ENCODE data around the gene PRAF2. TPM values are rescaled to one million over a fixed set of nuclear protein-coding genes. Genes with fewer than 3 reads are reported as not detected.

Gene PRAF2
- total and polyA plus RNA-seq, 4 experiments from 2014 or later: 25.4 to 60.1 (median 29.1) TPM

GRCh38 chrX:49101629-49101984 is 27.8 kb upstream of the PRAF2 start:
- intact Hi-C loops (cut with micrococcal nuclease): loop anchor here (2.0 kb wide), 2 partner anchors 21 to 27 kb away; partner anchors contain the start of genes GPKOW and PRAF2
- Mint-ChIP-seq H3K9me3 (no peaks in the 10 kb centered on the region), H3K36me3 (peaks cover 0 to 2% of the 10 kb centered on the region in 2 donors), H3K4me3 (peak overlapping the region; percentile 51 to 92 (median 90)), H3K27ac (peak overlapping the region in 6 of 7 donors; percentile 22 to 96 (median 78)), H3K27me3 (no peaks in the 10 kb centered on the region), H3K4me1 (peaks cover 0 to 9% (median 5%) of the 10 kb centered on the region in 4 donors)
- Histone ChIP-seq H3K27ac (ENCODE audit: low read depth, low read length) (peak overlapping the region; percentile 76), H3K9me3 (ENCODE audit: control insufficient read depth in 1 of 2, low read length in 2 of 2) (no peaks in the 10 kb centered on the region), H3K4me1 (ENCODE audit: insufficient read depth, low read length) (peaks cover 6% of the 10 kb centered on the region), H3K27me3 (ENCODE audit: insufficient read depth, low read length) (no peaks in the 10 kb centered on the region), H3K4me3 (ENCODE audit: low read length in 2 of 2) (peak overlapping the region in 1 of 2 donors; percentile 71), H3K36me3 (ENCODE audit: insufficient read depth, low read length) (no peaks in the 10 kb centered on the region)
- DNase-seq: no peak
- ChIA-PET CTCF (ENCODE audit: partially characterized antibody) (no interaction called here), POLR2A (ENCODE audit: partially characterized antibody) (interaction anchor here (0.7 to 1.8 kb wide), 6 partner anchors 9 to 143 kb away, joined by 3 to 16 read pairs (median 4); partner anchors contain the start of genes GRIPAP1 and WDR45)

- intact Hi-C loops (cut with micrococcal nuclease): loop anchor here (2.0 kb wide), 2 partner anchors 22 to 26 kb away; partner anchors contain the start of genes GPKOW and PRAF2
- Histone ChIP-seq H3K9me3 (ENCODE audit: control insufficient read depth in 1 of 2, low read length in 2 of 2) (no peaks in the 10 kb centered on the region), H3K36me3 (ENCODE audit: insufficient read depth, low read length) (no peaks in the 10 kb centered on the region), H3K4me3 (ENCODE audit: low read length in 2 of 2) (peak overlapping the region; percentile 22 to 71), H3K27me3 (ENCODE audit: insufficient read depth, low read length) (no peaks in the 10 kb centered on the region), H3K27ac (ENCODE audit: low read depth, low read length) (peak overlapping the region; percentile 76), H3K4me1 (ENCODE audit: insufficient read depth, low read length) (peaks cover 6% of the 10 kb centered on the region)
- CTCF ChIA-PET (ENCODE audit: partially characterized antibody): no interaction called here
- POLR2A ChIA-PET (ENCODE audit: partially characterized antibody): interaction anchor here (0.7 to 1.8 kb wide), 6 partner anchors 10 to 143 kb away, joined by 3 to 16 read pairs (median 4); partner anchors contain the start of genes GRIPAP1 and WDR45
- Mint-ChIP-seq H3K4me1 (peaks cover 0 to 9% (median 4%) of the 10 kb centered on the region in 4 donors), H3K27me3 (no peaks in the 10 kb centered on the region), H3K9me3 (no peaks in the 10 kb centered on the region), H3K36me3 (peaks cover 0 to 2% of the 10 kb centered on the region in 2 donors), H3K27ac (peak overlapping the region; percentile 93 to 97 (median 94)), H3K4me3 (peak overlapping the region; percentile 87 to 92 (median 90))
- DNase-seq: peak; percentile 88 to 91 (median 89)
Measured at GRCh38 chrX:49100704-49101628, 27.2 kb upstream of the PRAF2 start.

- Mint-ChIP-seq H3K27me3 (no peaks in the 10 kb centered on the region), H3K9me3 (no peaks in the 10 kb centered on the region), H3K4me3 (peak overlapping the region in 1 of 8 donors; percentile 33), H3K36me3 (peaks cover 0 to 2% of the 10 kb centered on the region in 2 donors), H3K27ac (no peak overlapping the region), H3K4me1 (peaks cover 0 to 9% (median 4%) of the 10 kb centered on the region in 4 donors)
- ChIA-PET POLR2A (ENCODE audit: partially characterized antibody) (no interaction called here), CTCF (ENCODE audit: partially characterized antibody) (no interaction called here)
- intact Hi-C loops (cut with micrococcal nuclease): no loop called here
- no peaks in the 10 kb centered on the region for H3K36me3 ChIP-seq (ENCODE audit: insufficient read depth, low read length)
- H3K27ac ChIP-seq (ENCODE audit: low read depth, low read length): no peak overlapping the region
- H3K27me3 ChIP-seq (ENCODE audit: insufficient read depth, low read length): no peaks in the 10 kb centered on the region
- DNase-seq: no peak
- H3K4me3 ChIP-seq (ENCODE audit: low read length in 2 of 2): no peak overlapping the region
- H3K4me1 ChIP-seq (ENCODE audit: insufficient read depth, low read length): peaks cover under 1% of the 10 kb centered on the region
- H3K9me3 ChIP-seq (ENCODE audit: control insufficient read depth in 1 of 2, low read length in 2 of 2): no peaks in the 10 kb centered on the region
Measured at GRCh38 chrX:49096419-49096818, 22.6 kb upstream of the PRAF2 start.

- Histone ChIP-seq H3K4me3 (ENCODE audit: low read length in 2 of 2) (no peak overlapping the region), H3K4me1 (ENCODE audit: insufficient read depth, low read length) (no peaks in the 10 kb centered on the region), H3K36me3 (ENCODE audit: insufficient read depth, low read length) (no peaks in the 10 kb centered on the region), H3K27me3 (ENCODE audit: insufficient read depth, low read length) (no peaks in the 10 kb centered on the region), H3K9me3 (ENCODE audit: control insufficient read depth in 1 of 2, low read length in 2 of 2) (no peaks in the 10 kb centered on the region), H3K27ac (ENCODE audit: low read depth, low read length) (no peak overlapping the region)
- POLR2A ChIA-PET (ENCODE audit: partially characterized antibody): no interaction called here
- no peak overlapping the region for H3K27ac Mint-ChIP-seq
- intact Hi-C loops (cut with micrococcal nuclease): no loop called here
- H3K36me3 Mint-ChIP-seq: no peaks in the 10 kb centered on the region
- DNase-seq: no peak
- no peak overlapping the region for H3K4me3 Mint-ChIP-seq
- H3K4me1 Mint-ChIP-seq: no peaks in the 10 kb centered on the region
- no peaks in the 10 kb centered on the region for H3K9me3 Mint-ChIP-seq
- H3K27me3 Mint-ChIP-seq: no peaks in the 10 kb centered on the region
- CTCF ChIA-PET (ENCODE audit: partially characterized antibody): no interaction called here
Measured at GRCh38 chrX:49089553-49089952, 15.8 kb upstream of the PRAF2 start.

- intact Hi-C loops (cut with micrococcal nuclease): no loop called here
- Histone ChIP-seq H3K4me3 (ENCODE audit: low read length in 2 of 2) (no peak overlapping the region), H3K4me1 (ENCODE audit: insufficient read depth, low read length) (peaks cover 8% of the 10 kb centered on the region), H3K9me3 (ENCODE audit: control insufficient read depth in 1 of 2, low read length in 2 of 2) (no peaks in the 10 kb centered on the region), H3K27ac (ENCODE audit: low read depth, low read length) (no peak overlapping the region), H3K36me3 (ENCODE audit: insufficient read depth, low read length) (no peaks in the 10 kb centered on the region), H3K27me3 (ENCODE audit: insufficient read depth, low read length) (no peaks in the 10 kb centered on the region)
- H3K4me1 Mint-ChIP-seq: peaks cover 4 to 15% (median 10%) of the 10 kb centered on the region in 4 donors
- no peak for DNase-seq
- peaks cover 0 to 13% of the 10 kb centered on the region in 2 donors for H3K36me3 Mint-ChIP-seq
- H3K27ac Mint-ChIP-seq: peak overlapping the region in 2 of 7 donors; percentile 2 to 26
- peak overlapping the region in 3 of 8 donors; percentile 0 to 58 (median 2) for H3K4me3 Mint-ChIP-seq
- POLR2A ChIA-PET (ENCODE audit: partially characterized antibody): interaction anchor here (0.6 kb wide), 1 partner anchor 124 kb away, joined by 3 read pairs; no protein-coding TSS in a partner anchor
- CTCF ChIA-PET (ENCODE audit: partially characterized antibody): no interaction called here
- H3K27me3 Mint-ChIP-seq: no peaks in the 10 kb centered on the region
- peaks cover 0 to 4% (median 0%) of the 10 kb centered on the region in 8 donors for H3K9me3 Mint-ChIP-seq
Measured at GRCh38 chrX:49082271-49082871, 8.6 kb upstream of the PRAF2 start.

GRCh38 chrX:49079489-49080428 is 6.0 kb upstream of the PRAF2 start, which contains the start of gene WDR45:
Gene WDR45 (minus strand): TSS chrX:49079887. CDS start chrX:49078095, 1,792 bp downstream.
- Mint-ChIP-seq H3K4me3 (peak within 1 kb of the TSS; percentile 89 to 97 (median 96)), H3K27me3 (no peaks in the 10 kb centered on the region), H3K4me1 (peaks cover 4 to 15% (median 10%) of the 10 kb centered on the region in 4 donors), H3K9me3 (peaks cover 0 to 4% (median 0%) of the 10 kb centered on the region in 8 donors), H3K27ac (peak within 1 kb of the TSS; percentile 97 to 99 (median 99)), H3K36me3 (peaks cover 0 to 20% of the 10 kb centered on the region in 2 donors)
- peak; percentile 64 to 85 (median 71) for DNase-seq
- CTCF ChIA-PET (ENCODE audit: partially characterized antibody): interaction anchor here (0.8 to 1.1 kb wide), 3 partner anchors 12 to 100 kb away, joined by 3 read pairs; no protein-coding TSS in a partner anchor
- POLR2A ChIA-PET (ENCODE audit: partially characterized antibody): interaction anchor here (0.5 to 2.4 kb wide), 23 partner anchors 9 to 506 kb away, joined by 3 to 16 read pairs (median 4); partner anchors contain the start of genes CCDC120, CCDC22, GPKOW and GRIPAP1
- H3K27me3 ChIP-seq (ENCODE audit: insufficient read depth, low read length): no peaks in the 10 kb centered on the region
- H3K4me1 ChIP-seq (ENCODE audit: insufficient read depth, low read length): peaks cover 8% of the 10 kb centered on the region
- H3K36me3 ChIP-seq (ENCODE audit: insufficient read depth, low read length): no peaks in the 10 kb centered on the region
- peak within 1 kb of the TSS; percentile 47 to 80 for H3K4me3 ChIP-seq (ENCODE audit: low read length in 2 of 2)
- H3K27ac ChIP-seq (ENCODE audit: low read depth, low read length): peak within 1 kb of the TSS; percentile 96
- intact Hi-C loops (cut with micrococcal nuclease): loop anchor here (10.0 kb wide), 2 partner anchors 85 to 185 kb away; partner anchors contain the start of genes FOXP3, MAGIX and PPP1R3F
- no peaks in the 10 kb centered on the region for H3K9me3 ChIP-seq (ENCODE audit: control insufficient read depth in 1 of 2, low read length in 2 of 2)

Data from CD4-positive, alpha-beta memory T cell (primary cell).